GM23338 (cell line): ENCODE data around the gene VAPB. TPM values are rescaled to one million over a fixed set of nuclear protein-coding genes. Genes with fewer than 3 reads are reported as not detected.

Experiments used
- ATAC-seq: fragments of 200-7000 bp; cut with Tn5 transposase; 3 replicates; pipeline ENCODE4 v1.9.1; 2020
- DNase-seq: peaks from one replicate; pipeline ENCODE4 v3.0.0-alpha.2; 2015; ENCODE audit warnings: low spot score
- H2AFZ ChIP-seq: fragments of 200-600 bp; sonication (generic); 2 replicates; pipeline ENCODE4 v1.8.0; 2016; ENCODE audit warnings: antibody characterized with exemption, mild to moderate bottlenecking, moderate library complexity
- H3F3A ChIP-seq: fragments of 200-600 bp; sonication (generic); replicated peaks from 2 replicates; pipeline ENCODE4 v1.8.0; 2017; ENCODE audit warnings: antibody characterized with exemption, mixed run types, low read depth
- H3K27ac ChIP-seq: fragments of 200-600 bp; sonication (generic); 2 replicates; pipeline ENCODE4 v1.6.1; 2016; ENCODE audit warnings: low read depth
- H3K27me3 ChIP-seq: fragments of 200-600 bp; sonication (generic); 2 replicates; pipeline ENCODE4 v1.8.0; 2016; ENCODE audit warnings: mild to moderate bottlenecking, mixed run types, moderate library complexity; ENCODE audit not compliant: insufficient read depth
- H3K36me3 ChIP-seq: fragments of 200-600 bp; sonication (generic); 2 replicates; pipeline ENCODE4 v1.8.0; 2016; ENCODE audit warnings: mild to moderate bottlenecking; ENCODE audit not compliant: insufficient read depth
- H3K4me1 ChIP-seq: fragments of 200-600 bp; sonication (generic); 2 replicates; pipeline ENCODE4 v1.8.0; 2016; ENCODE audit warnings: mild to moderate bottlenecking, moderate library complexity; ENCODE audit not compliant: insufficient read depth
- H3K4me2 ChIP-seq: fragments of 200-600 bp; sonication (generic); 2 replicates; pipeline ENCODE4 v1.7.1; 2017; ENCODE audit warnings: mixed run types
- H3K4me3 ChIP-seq: fragments of 200-600 bp; sonication (generic); 2 replicates; pipeline ENCODE4 v1.6.1; 2016; ENCODE audit warnings: mixed run types
- H3K79me2 ChIP-seq: fragments of 200-600 bp; sonication (generic); replicated peaks from 2 replicates; pipeline ENCODE4 v1.8.0; 2017; ENCODE audit warnings: mild to moderate bottlenecking; ENCODE audit not compliant: insufficient read depth
- H3K9me2 ChIP-seq: fragments of 200-600 bp; sonication (generic); 2 replicates; pipeline ENCODE4 v1.8.0; 2017; ENCODE audit not compliant: insufficient read depth
- H4K20me1 ChIP-seq: fragments of 200-600 bp; sonication (generic); replicated peaks from 2 replicates; pipeline ENCODE4 v1.8.0; 2017; ENCODE audit warnings: mild to moderate bottlenecking; ENCODE audit not compliant: insufficient read depth
- H3K27ac Mint-ChIP-seq: 2 replicates; pipeline ENCODE4 v1.8.0; 2020; ENCODE audit warnings: inconsistent platforms, mild to moderate bottlenecking, moderate library complexity, mixed read lengths
- H3K27me3 Mint-ChIP-seq: 3 replicates; pipeline ENCODE4 v1.8.0; 2022; ENCODE audit warnings: low read depth, mild to moderate bottlenecking, moderate library complexity, mixed read lengths, inconsistent platforms; ENCODE audit not compliant: insufficient read depth, poor library complexity
- H3K36me3 Mint-ChIP-seq: 3 replicates; pipeline ENCODE4 v1.8.0; 2021; ENCODE audit warnings: low read depth, mild to moderate bottlenecking, inconsistent platforms, moderate library complexity, mixed read lengths
- H3K4me1 Mint-ChIP-seq: 3 replicates; pipeline ENCODE4 v1.8.0; 2020; ENCODE audit warnings: mild to moderate bottlenecking, inconsistent platforms, mixed read lengths
- H3K4me3 Mint-ChIP-seq: 3 replicates; pipeline ENCODE4 v1.8.0; 2021; ENCODE audit warnings: moderate library complexity, mild to moderate bottlenecking, inconsistent platforms, mixed read lengths
- H3K9me3 Mint-ChIP-seq: 3 replicates; pipeline ENCODE4 v1.8.0; 2020; ENCODE audit warnings: moderate library complexity, mild to moderate bottlenecking, inconsistent platforms, mixed read lengths
- CREB1 ChIP-seq: fragments of 250-450 bp; sonication (Bioruptor Pico); IDR thresholded peaks from 2 replicates; pipeline ENCODE4 v1.5.0; 2020; ENCODE audit warnings: low read depth, mild to moderate bottlenecking, moderate library complexity
- EZH2 ChIP-seq: fragments of 200-600 bp; sonication (generic); IDR thresholded peaks from one replicate; pipeline ENCODE4 v1.8.0; 2017; ENCODE audit warnings: antibody characterized with exemption, mild to moderate bottlenecking, low read depth; ENCODE audit not compliant: unreplicated experiment
- EZH2phosphoT487 ChIP-seq: fragments of 200-600 bp; sonication (generic); IDR thresholded peaks from one replicate; pipeline ENCODE4 v1.8.1; 2018; ENCODE audit warnings: antibody characterized with exemption; ENCODE audit not compliant: unreplicated experiment
- JUNB ChIP-seq: IDR thresholded peaks from one replicate; pipeline ENCODE4 v1.6.1; 2016; ENCODE audit warnings: antibody characterized with exemption; ENCODE audit not compliant: unreplicated experiment
- NANOG ChIP-seq: IDR thresholded peaks from 2 replicates; pipeline ENCODE4 v1.6.1; 2016; ENCODE audit warnings: antibody characterized with exemption, borderline replicate concordance
- POLR2AphosphoS5 ChIP-seq: IDR thresholded peaks from 2 replicates; pipeline ENCODE4 v1.6.1; 2016; ENCODE audit warnings: antibody characterized with exemption, low read depth
- ZNF331 ChIP-seq: fragments of 250-450 bp; sonication (Bioruptor Pico); IDR thresholded peaks from 2 replicates; pipeline ENCODE4 v1.5.0; 2020; ENCODE audit warnings: low read depth, mild to moderate bottlenecking, moderate library complexity
- polyA plus RNA-seq: library from polyadenylated mRNA; unstranded; fragments of >200 nt; fragmentation: Nextera tagmentation; extraction: Ambion mirVana; gene quantifications from 2 replicates; pipeline ENCODE4 v1.2.1, GENCODE V29; 2016
- total RNA-seq: library from RNA; depleted of rRNA; stranded (reverse); fragments of >200 nt; shearing (Covaris generic); gene quantifications from 2 replicates; pipeline ENCODE4 v1.2.3, GENCODE V29; 2014
- TF ChIP-seq, protein P1 (sequence below): IDR thresholded peaks from 2 replicates; pipeline ENCODE4 v1.6.1; 2016; ENCODE audit warnings: antibody characterized with exemption
- TF ChIP-seq, protein P2 (sequence below): IDR thresholded peaks from one replicate; pipeline ENCODE4 v1.6.1; 2018; ENCODE audit warnings: antibody characterized with exemption; ENCODE audit not compliant: unreplicated experiment
- TF ChIP-seq, protein P3 (sequence below): fragments of 250-450 bp; sonication (Bioruptor Pico); IDR thresholded peaks from 2 replicates; pipeline ENCODE4 v1.5.0; 2020; ENCODE audit warnings: mild to moderate bottlenecking, moderate library complexity

VAPB gene
- total and polyA plus RNA-seq, 2 experiments from 2014 or later, result 18.8 to 22.9 TPM

DNA sequence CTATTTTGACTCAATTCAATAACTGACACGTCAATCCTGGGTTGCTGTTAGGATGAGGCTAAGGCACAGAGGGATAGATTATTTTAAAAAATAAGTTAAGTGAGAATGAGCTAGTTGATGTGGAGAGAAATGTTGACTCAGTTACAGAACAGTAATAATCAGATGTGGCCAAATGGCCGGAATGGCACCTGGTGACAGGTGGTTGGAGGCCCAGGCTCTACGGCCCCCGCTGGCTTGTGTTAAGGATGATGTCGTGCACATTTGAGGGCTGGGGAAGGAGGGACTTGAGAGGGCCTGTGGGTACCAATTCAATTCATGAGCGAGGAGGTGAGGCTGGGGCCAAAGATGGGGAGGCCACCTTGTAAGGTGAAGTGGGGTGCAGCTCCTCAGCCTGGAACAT, 94.4 kb downstream of the VAPB start (continued):
- no peak for TF ChIP-seq JUNB
- TF ChIP-seq POLR2AphosphoS5, result no peak
- no peak for TF ChIP-seq ZNF331

DNA sequence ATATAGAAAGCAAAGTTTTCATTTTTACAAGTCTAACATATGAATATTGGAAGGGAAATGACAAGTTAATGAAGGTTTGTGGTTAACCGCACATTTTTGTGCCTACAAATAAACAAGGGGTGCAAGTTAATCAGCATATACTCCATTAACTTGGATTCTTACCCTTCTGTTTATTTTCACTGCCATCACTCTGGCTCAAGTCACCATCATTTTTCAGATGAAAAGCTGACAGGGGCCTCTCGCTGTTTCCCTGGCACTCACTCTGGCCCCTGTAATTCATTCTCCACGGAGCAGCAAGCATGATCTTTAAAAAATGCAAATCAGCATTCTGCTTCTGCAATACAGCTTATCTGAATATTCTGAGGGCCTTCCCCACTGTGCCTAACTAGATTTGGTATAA, 96.4 kb downstream of the VAPB start:
- ATAC-seq, result no peak
- H3K4me1 Mint-ChIP-seq, result peaks cover 4% of the 10 kb centered on the region; the same call in 2 of the 3 replicates

More for the DNA sequence above, 96.4 kb downstream of the VAPB start:
- Mint-ChIP-seq H3K27ac (no peak overlapping the region), H3K4me3 (no peak overlapping the region), H3K36me3 (peaks cover 20% of the 10 kb centered on the region), H3K27me3 (no peaks in the 10 kb centered on the region), H3K9me3 (peaks cover 34% of the 10 kb centered on the region)
- H3K4me2 ChIP-seq, result no peak overlapping the region
- peaks cover 4% of the 10 kb centered on the region; the same call in 1 of the 2 replicates for H3K36me3 ChIP-seq
- no peak overlapping the region for H3K27ac ChIP-seq
- no peaks in the 10 kb centered on the region for H4K20me1 ChIP-seq
- no peak overlapping the region for H2AFZ ChIP-seq
- no peak overlapping the region for H3K4me3 ChIP-seq
- peaks cover 7% of the 10 kb centered on the region; the same call in 1 of the 2 replicates for H3K4me1 ChIP-seq
- no peak for DNase-seq
- H3K9me2 ChIP-seq, result peaks cover 7% of the 10 kb centered on the region; the same call in 1 of the 2 replicates
- no peaks in the 10 kb centered on the region for H3K27me3 ChIP-seq
- H3K79me2 ChIP-seq, result no peaks in the 10 kb centered on the region
- H3F3A ChIP-seq, result no peaks in the 10 kb centered on the region
- TF ChIP-seq CREB1 (CRISPR knock-in tag), result no peak
- TF ChIP-seq EZH2phosphoT487, result no peak
- TF ChIP-seq, protein P1, sequence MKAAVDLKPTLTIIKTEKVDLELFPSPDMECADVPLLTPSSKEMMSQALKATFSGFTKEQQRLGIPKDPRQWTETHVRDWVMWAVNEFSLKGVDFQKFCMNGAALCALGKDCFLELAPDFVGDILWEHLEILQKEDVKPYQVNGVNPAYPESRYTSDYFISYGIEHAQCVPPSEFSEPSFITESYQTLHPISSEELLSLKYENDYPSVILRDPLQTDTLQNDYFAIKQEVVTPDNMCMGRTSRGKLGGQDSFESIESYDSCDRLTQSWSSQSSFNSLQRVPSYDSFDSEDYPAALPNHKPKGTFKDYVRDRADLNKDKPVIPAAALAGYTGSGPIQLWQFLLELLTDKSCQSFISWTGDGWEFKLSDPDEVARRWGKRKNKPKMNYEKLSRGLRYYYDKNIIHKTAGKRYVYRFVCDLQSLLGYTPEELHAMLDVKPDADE, result no peak
- no peak for TF ChIP-seq ZNF331
- TF ChIP-seq, protein P2, sequence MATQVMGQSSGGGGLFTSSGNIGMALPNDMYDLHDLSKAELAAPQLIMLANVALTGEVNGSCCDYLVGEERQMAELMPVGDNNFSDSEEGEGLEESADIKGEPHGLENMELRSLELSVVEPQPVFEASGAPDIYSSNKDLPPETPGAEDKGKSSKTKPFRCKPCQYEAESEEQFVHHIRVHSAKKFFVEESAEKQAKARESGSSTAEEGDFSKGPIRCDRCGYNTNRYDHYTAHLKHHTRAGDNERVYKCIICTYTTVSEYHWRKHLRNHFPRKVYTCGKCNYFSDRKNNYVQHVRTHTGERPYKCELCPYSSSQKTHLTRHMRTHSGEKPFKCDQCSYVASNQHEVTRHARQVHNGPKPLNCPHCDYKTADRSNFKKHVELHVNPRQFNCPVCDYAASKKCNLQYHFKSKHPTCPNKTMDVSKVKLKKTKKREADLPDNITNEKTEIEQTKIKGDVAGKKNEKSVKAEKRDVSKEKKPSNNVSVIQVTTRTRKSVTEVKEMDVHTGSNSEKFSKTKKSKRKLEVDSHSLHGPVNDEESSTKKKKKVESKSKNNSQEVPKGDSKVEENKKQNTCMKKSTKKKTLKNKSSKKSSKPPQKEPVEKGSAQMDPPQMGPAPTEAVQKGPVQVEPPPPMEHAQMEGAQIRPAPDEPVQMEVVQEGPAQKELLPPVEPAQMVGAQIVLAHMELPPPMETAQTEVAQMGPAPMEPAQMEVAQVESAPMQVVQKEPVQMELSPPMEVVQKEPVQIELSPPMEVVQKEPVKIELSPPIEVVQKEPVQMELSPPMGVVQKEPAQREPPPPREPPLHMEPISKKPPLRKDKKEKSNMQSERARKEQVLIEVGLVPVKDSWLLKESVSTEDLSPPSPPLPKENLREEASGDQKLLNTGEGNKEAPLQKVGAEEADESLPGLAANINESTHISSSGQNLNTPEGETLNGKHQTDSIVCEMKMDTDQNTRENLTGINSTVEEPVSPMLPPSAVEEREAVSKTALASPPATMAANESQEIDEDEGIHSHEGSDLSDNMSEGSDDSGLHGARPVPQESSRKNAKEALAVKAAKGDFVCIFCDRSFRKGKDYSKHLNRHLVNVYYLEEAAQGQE, result no peak
- no peak for TF ChIP-seq NANOG
- TF ChIP-seq EZH2, result no peak
- TF ChIP-seq, protein P3, sequence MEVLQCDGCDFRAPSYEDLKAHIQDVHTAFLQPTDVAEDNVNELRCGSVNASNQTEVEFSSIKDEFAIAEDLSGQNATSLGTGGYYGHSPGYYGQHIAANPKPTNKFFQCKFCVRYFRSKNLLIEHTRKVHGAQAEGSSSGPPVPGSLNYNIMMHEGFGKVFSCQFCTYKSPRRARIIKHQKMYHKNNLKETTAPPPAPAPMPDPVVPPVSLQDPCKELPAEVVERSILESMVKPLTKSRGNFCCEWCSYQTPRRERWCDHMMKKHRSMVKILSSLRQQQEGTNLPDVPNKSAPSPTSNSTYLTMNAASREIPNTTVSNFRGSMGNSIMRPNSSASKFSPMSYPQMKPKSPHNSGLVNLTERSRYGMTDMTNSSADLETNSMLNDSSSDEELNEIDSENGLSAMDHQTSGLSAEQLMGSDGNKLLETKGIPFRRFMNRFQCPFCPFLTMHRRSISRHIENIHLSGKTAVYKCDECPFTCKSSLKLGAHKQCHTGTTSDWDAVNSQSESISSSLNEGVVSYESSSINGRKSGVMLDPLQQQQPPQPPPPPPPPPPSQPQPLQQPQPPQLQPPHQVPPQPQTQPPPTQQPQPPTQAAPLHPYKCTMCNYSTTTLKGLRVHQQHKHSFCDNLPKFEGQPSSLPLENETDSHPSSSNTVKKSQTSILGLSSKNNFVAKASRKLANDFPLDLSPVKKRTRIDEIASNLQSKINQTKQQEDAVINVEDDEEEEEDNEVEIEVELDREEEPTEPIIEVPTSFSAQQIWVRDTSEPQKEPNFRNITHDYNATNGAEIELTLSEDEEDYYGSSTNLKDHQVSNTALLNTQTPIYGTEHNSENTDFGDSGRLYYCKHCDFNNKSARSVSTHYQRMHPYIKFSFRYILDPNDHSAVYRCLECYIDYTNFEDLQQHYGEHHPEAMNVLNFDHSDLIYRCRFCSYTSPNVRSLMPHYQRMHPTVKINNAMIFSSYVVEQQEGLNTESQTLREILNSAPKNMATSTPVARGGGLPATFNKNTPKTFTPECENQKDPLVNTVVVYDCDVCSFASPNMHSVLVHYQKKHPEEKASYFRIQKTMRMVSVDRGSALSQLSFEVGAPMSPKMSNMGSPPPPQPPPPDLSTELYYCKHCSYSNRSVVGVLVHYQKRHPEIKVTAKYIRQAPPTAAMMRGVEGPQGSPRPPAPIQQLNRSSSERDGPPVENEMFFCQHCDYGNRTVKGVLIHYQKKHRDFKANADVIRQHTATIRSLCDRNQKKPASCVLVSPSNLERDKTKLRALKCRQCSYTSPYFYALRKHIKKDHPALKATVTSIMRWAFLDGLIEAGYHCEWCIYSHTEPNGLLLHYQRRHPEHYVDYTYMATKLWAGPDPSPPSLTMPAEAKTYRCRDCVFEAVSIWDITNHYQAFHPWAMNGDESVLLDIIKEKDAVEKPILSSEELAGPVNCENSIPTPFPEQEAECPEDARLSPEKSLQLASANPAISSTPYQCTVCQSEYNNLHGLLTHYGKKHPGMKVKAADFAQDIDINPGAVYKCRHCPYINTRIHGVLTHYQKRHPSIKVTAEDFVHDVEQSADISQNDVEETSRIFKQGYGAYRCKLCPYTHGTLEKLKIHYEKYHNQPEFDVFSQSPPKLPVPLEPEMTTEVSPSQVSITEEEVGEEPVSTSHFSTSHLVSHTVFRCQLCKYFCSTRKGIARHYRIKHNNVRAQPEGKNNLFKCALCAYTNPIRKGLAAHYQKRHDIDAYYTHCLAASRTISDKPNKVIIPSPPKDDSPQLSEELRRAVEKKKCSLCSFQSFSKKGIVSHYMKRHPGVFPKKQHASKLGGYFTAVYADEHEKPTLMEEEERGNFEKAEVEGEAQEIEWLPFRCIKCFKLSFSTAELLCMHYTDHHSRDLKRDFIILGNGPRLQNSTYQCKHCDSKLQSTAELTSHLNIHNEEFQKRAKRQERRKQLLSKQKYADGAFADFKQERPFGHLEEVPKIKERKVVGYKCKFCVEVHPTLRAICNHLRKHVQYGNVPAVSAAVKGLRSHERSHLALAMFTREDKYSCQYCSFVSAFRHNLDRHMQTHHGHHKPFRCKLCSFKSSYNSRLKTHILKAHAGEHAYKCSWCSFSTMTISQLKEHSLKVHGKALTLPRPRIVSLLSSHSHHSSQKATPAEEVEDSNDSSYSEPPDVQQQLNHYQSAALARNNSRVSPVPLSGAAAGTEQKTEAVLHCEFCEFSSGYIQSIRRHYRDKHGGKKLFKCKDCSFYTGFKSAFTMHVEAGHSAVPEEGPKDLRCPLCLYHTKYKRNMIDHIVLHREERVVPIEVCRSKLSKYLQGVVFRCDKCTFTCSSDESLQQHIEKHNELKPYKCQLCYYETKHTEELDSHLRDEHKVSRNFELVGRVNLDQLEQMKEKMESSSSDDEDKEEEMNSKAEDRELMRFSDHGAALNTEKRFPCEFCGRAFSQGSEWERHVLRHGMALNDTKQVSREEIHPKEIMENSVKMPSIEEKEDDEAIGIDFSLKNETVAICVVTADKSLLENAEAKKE (CRISPR knock-in tag), result no peak
